GM23338 (cell line): Measurements from ENCODE around the gene PLEKHA7. TPM values are rescaled to one million over a fixed set of nuclear protein-coding genes. Genes with fewer than 3 reads are reported as not detected.

Experiments
- ATAC-seq: fragments of 200-7000 bp; cut with Tn5 transposase; 3 replicates; pipeline ENCODE4 v1.9.1; 2020
- DNase-seq: peaks from one replicate; pipeline ENCODE4 v3.0.0-alpha.2; 2015; ENCODE audit warnings: low spot score
- H2AFZ ChIP-seq: fragments of 200-600 bp; sonication (generic); 2 replicates; pipeline ENCODE4 v1.8.0; 2016; ENCODE audit warnings: antibody characterized with exemption, mild to moderate bottlenecking, moderate library complexity
- H3F3A ChIP-seq: fragments of 200-600 bp; sonication (generic); replicated peaks from 2 replicates; pipeline ENCODE4 v1.8.0; 2017; ENCODE audit warnings: antibody characterized with exemption, mixed run types, low read depth
- H3K27ac ChIP-seq: fragments of 200-600 bp; sonication (generic); 2 replicates; pipeline ENCODE4 v1.6.1; 2016; ENCODE audit warnings: low read depth
- H3K27me3 ChIP-seq: fragments of 200-600 bp; sonication (generic); 2 replicates; pipeline ENCODE4 v1.8.0; 2016; ENCODE audit warnings: mild to moderate bottlenecking, mixed run types, moderate library complexity; ENCODE audit not compliant: insufficient read depth
- H3K36me3 ChIP-seq: fragments of 200-600 bp; sonication (generic); 2 replicates; pipeline ENCODE4 v1.8.0; 2016; ENCODE audit warnings: mild to moderate bottlenecking; ENCODE audit not compliant: insufficient read depth
- H3K4me1 ChIP-seq: fragments of 200-600 bp; sonication (generic); 2 replicates; pipeline ENCODE4 v1.8.0; 2016; ENCODE audit warnings: mild to moderate bottlenecking, moderate library complexity; ENCODE audit not compliant: insufficient read depth
- H3K4me2 ChIP-seq: fragments of 200-600 bp; sonication (generic); 2 replicates; pipeline ENCODE4 v1.7.1; 2017; ENCODE audit warnings: mixed run types
- H3K4me3 ChIP-seq: fragments of 200-600 bp; sonication (generic); 2 replicates; pipeline ENCODE4 v1.6.1; 2016; ENCODE audit warnings: mixed run types
- H3K79me2 ChIP-seq: fragments of 200-600 bp; sonication (generic); replicated peaks from 2 replicates; pipeline ENCODE4 v1.8.0; 2017; ENCODE audit warnings: mild to moderate bottlenecking; ENCODE audit not compliant: insufficient read depth
- H3K9me2 ChIP-seq: fragments of 200-600 bp; sonication (generic); 2 replicates; pipeline ENCODE4 v1.8.0; 2017; ENCODE audit not compliant: insufficient read depth
- H4K20me1 ChIP-seq: fragments of 200-600 bp; sonication (generic); replicated peaks from 2 replicates; pipeline ENCODE4 v1.8.0; 2017; ENCODE audit warnings: mild to moderate bottlenecking; ENCODE audit not compliant: insufficient read depth
- H3K27ac Mint-ChIP-seq: 2 replicates; pipeline ENCODE4 v1.8.0; 2020; ENCODE audit warnings: inconsistent platforms, mild to moderate bottlenecking, moderate library complexity, mixed read lengths
- H3K27me3 Mint-ChIP-seq: 3 replicates; pipeline ENCODE4 v1.8.0; 2022; ENCODE audit warnings: low read depth, mild to moderate bottlenecking, moderate library complexity, mixed read lengths, inconsistent platforms; ENCODE audit not compliant: insufficient read depth, poor library complexity
- H3K36me3 Mint-ChIP-seq: 3 replicates; pipeline ENCODE4 v1.8.0; 2021; ENCODE audit warnings: low read depth, mild to moderate bottlenecking, inconsistent platforms, moderate library complexity, mixed read lengths
- H3K4me1 Mint-ChIP-seq: 3 replicates; pipeline ENCODE4 v1.8.0; 2020; ENCODE audit warnings: mild to moderate bottlenecking, inconsistent platforms, mixed read lengths
- H3K4me3 Mint-ChIP-seq: 3 replicates; pipeline ENCODE4 v1.8.0; 2021; ENCODE audit warnings: moderate library complexity, mild to moderate bottlenecking, inconsistent platforms, mixed read lengths
- H3K9me3 Mint-ChIP-seq: 3 replicates; pipeline ENCODE4 v1.8.0; 2020; ENCODE audit warnings: moderate library complexity, mild to moderate bottlenecking, inconsistent platforms, mixed read lengths
- CREB1 ChIP-seq: fragments of 250-450 bp; sonication (Bioruptor Pico); IDR thresholded peaks from 2 replicates; pipeline ENCODE4 v1.5.0; 2020; ENCODE audit warnings: low read depth, mild to moderate bottlenecking, moderate library complexity
- EZH2 ChIP-seq: fragments of 200-600 bp; sonication (generic); IDR thresholded peaks from one replicate; pipeline ENCODE4 v1.8.0; 2017; ENCODE audit warnings: antibody characterized with exemption, mild to moderate bottlenecking, low read depth; ENCODE audit not compliant: unreplicated experiment
- EZH2phosphoT487 ChIP-seq: fragments of 200-600 bp; sonication (generic); IDR thresholded peaks from one replicate; pipeline ENCODE4 v1.8.1; 2018; ENCODE audit warnings: antibody characterized with exemption; ENCODE audit not compliant: unreplicated experiment
- JUNB ChIP-seq: IDR thresholded peaks from one replicate; pipeline ENCODE4 v1.6.1; 2016; ENCODE audit warnings: antibody characterized with exemption; ENCODE audit not compliant: unreplicated experiment
- NANOG ChIP-seq: IDR thresholded peaks from 2 replicates; pipeline ENCODE4 v1.6.1; 2016; ENCODE audit warnings: antibody characterized with exemption, borderline replicate concordance
- STAT1 ChIP-seq: IDR thresholded peaks from one replicate; pipeline ENCODE4 v1.6.1; 2016; ENCODE audit warnings: antibody characterized with exemption; ENCODE audit not compliant: unreplicated experiment
- ZNF114 ChIP-seq: fragments of 250-450 bp; sonication (Bioruptor Pico); IDR thresholded peaks from 2 replicates; pipeline ENCODE4 v1.5.0; 2020; ENCODE audit warnings: mild to moderate bottlenecking, moderate library complexity
- ZNF331 ChIP-seq: fragments of 250-450 bp; sonication (Bioruptor Pico); IDR thresholded peaks from 2 replicates; pipeline ENCODE4 v1.5.0; 2020; ENCODE audit warnings: low read depth, mild to moderate bottlenecking, moderate library complexity
- polyA plus RNA-seq: library from polyadenylated mRNA; unstranded; fragments of >200 nt; fragmentation: Nextera tagmentation; extraction: Ambion mirVana; gene quantifications from 2 replicates; pipeline ENCODE4 v1.2.1, GENCODE V29; 2016
- total RNA-seq: library from RNA; depleted of rRNA; stranded (reverse); fragments of >200 nt; shearing (Covaris generic); gene quantifications from 2 replicates; pipeline ENCODE4 v1.2.3, GENCODE V29; 2014
- TF ChIP-seq, protein P1 (sequence below), 2 experiments: fragments of 200-600 bp in 1 of 2; sonication (generic) in 1 of 2; conservative IDR thresholded peaks; 2 replicates each; pipeline versions ENCODE4 v1.5.1 to v1.6.1; 2016 to 2017; ENCODE audit warnings: antibody characterized with exemption in 2 of 2, low read depth in 2 of 2, mild to moderate bottlenecking in 2 of 2, moderate library complexity in 1 of 2
- TF ChIP-seq, protein P2 (sequence below): IDR thresholded peaks from 2 replicates; pipeline ENCODE4 v1.6.1; 2016; ENCODE audit warnings: antibody characterized with exemption
- TF ChIP-seq, protein P3 (sequence below): fragments of 250-450 bp; sonication (Bioruptor Pico); IDR thresholded peaks from 2 replicates; pipeline ENCODE4 v1.5.0; 2020; ENCODE audit warnings: mild to moderate bottlenecking, moderate library complexity

PLEKHA7 gene
- total and polyA plus RNA-seq, 2 experiments from 2014 or later, result 9.7 to 15.8 TPM

- TF ChIP-seq ZNF331 (CRISPR knock-in tag) (no peak), ZNF114 (CRISPR knock-in tag) (no peak), NANOG (no peak), EZH2 (no peak), CREB1 (no peak), JUNB (no peak), STAT1 (no peak)
- TF ChIP-seq, protein P1, sequence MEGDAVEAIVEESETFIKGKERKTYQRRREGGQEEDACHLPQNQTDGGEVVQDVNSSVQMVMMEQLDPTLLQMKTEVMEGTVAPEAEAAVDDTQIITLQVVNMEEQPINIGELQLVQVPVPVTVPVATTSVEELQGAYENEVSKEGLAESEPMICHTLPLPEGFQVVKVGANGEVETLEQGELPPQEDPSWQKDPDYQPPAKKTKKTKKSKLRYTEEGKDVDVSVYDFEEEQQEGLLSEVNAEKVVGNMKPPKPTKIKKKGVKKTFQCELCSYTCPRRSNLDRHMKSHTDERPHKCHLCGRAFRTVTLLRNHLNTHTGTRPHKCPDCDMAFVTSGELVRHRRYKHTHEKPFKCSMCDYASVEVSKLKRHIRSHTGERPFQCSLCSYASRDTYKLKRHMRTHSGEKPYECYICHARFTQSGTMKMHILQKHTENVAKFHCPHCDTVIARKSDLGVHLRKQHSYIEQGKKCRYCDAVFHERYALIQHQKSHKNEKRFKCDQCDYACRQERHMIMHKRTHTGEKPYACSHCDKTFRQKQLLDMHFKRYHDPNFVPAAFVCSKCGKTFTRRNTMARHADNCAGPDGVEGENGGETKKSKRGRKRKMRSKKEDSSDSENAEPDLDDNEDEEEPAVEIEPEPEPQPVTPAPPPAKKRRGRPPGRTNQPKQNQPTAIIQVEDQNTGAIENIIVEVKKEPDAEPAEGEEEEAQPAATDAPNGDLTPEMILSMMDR (conservative IDR thresholded peaks at IDR 0.05; ENCODE audit: low read depth in 2 of 2), result no peak
- H2AFZ ChIP-seq, result no peak overlapping the region
- H4K20me1 ChIP-seq, result no peaks in the 10 kb centered on the region
- no peak overlapping the region for H3K4me3 ChIP-seq
- no peaks in the 10 kb centered on the region for H3F3A ChIP-seq
- H3K4me1 ChIP-seq, result 0 out of 2 replicates have a peak, but pooled peaks cover 6% of the 10 kb centered on the region
- no peaks in the 10 kb centered on the region for H3K27me3 ChIP-seq
- DNase-seq, result no peak
- H3K36me3 Mint-ChIP-seq, result no peaks in the 10 kb centered on the region
- H3K4me3 Mint-ChIP-seq, result no peak overlapping the region
- peaks cover 2% of the 10 kb centered on the region for H3K27me3 Mint-ChIP-seq
- H3K4me1 Mint-ChIP-seq, result peaks cover 5% of the 10 kb centered on the region; the same call in 2 of the 3 replicates
- H3K9me2 ChIP-seq, result no peaks in the 10 kb centered on the region
- no peak overlapping the region for H3K27ac ChIP-seq
- H3K9me3 Mint-ChIP-seq, result no peaks in the 10 kb centered on the region
- no peaks in the 10 kb centered on the region for H3K36me3 ChIP-seq
- no peak overlapping the region for H3K4me2 ChIP-seq
- no peak overlapping the region for H3K27ac Mint-ChIP-seq
- no peak for ATAC-seq
- H3K79me2 ChIP-seq, result no peaks in the 10 kb centered on the region
Observed at GRCh38 chr11:16827139-16827538, 187.1 kb downstream of the PLEKHA7 start.

DNA sequence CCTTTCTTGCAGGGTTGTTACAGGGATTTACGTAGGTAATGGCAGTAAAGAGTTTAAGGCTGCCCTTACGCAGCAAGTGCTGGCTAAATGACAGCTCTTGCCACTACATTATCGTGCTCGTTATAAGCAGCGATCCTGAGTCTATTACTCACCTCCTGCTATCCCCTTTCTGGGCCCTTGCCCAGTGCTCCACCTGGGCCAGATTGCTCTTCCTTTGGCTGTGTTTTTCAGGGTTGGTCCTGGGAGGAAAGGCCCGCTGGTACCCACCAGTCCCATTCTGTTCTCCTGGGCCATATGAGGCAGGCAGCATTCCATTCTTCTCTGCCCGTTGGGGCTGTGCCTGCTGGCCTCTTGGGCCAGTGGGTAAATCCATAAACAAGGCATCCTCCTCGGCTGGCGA, 188.2 kb downstream of the PLEKHA7 start:
- H3K4me1 Mint-ChIP-seq, result no peaks in the 10 kb centered on the region
- Histone ChIP-seq H3K9me2 (no peaks in the 10 kb centered on the region), H3K36me3 (no peaks in the 10 kb centered on the region), H3K27ac (no peak overlapping the region), H2AFZ (no peak overlapping the region), H4K20me1 (peaks cover 3% of the 10 kb centered on the region; the same call in 1 of the 2 replicates), H3K4me1 (no peaks in the 10 kb centered on the region), H3K79me2 (no peaks in the 10 kb centered on the region), H3K4me3 (no peak overlapping the region), H3K27me3 (no peaks in the 10 kb centered on the region), H3F3A (no peaks in the 10 kb centered on the region), H3K4me2 (no peak overlapping the region)
- H3K4me3 Mint-ChIP-seq, result no peak overlapping the region
- H3K36me3 Mint-ChIP-seq, result no peaks in the 10 kb centered on the region
- H3K27ac Mint-ChIP-seq, result no peak overlapping the region; the same call in 1 of the 2 replicates
- peaks cover 4% of the 10 kb centered on the region for H3K27me3 Mint-ChIP-seq
- H3K9me3 Mint-ChIP-seq, result no peaks in the 10 kb centered on the region
- no peak for DNase-seq
- ATAC-seq, result no peak
- TF ChIP-seq EZH2, result no peak
- TF ChIP-seq STAT1, result no peak
- TF ChIP-seq, protein P2, sequence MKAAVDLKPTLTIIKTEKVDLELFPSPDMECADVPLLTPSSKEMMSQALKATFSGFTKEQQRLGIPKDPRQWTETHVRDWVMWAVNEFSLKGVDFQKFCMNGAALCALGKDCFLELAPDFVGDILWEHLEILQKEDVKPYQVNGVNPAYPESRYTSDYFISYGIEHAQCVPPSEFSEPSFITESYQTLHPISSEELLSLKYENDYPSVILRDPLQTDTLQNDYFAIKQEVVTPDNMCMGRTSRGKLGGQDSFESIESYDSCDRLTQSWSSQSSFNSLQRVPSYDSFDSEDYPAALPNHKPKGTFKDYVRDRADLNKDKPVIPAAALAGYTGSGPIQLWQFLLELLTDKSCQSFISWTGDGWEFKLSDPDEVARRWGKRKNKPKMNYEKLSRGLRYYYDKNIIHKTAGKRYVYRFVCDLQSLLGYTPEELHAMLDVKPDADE, result no peak
- TF ChIP-seq, protein P3, sequence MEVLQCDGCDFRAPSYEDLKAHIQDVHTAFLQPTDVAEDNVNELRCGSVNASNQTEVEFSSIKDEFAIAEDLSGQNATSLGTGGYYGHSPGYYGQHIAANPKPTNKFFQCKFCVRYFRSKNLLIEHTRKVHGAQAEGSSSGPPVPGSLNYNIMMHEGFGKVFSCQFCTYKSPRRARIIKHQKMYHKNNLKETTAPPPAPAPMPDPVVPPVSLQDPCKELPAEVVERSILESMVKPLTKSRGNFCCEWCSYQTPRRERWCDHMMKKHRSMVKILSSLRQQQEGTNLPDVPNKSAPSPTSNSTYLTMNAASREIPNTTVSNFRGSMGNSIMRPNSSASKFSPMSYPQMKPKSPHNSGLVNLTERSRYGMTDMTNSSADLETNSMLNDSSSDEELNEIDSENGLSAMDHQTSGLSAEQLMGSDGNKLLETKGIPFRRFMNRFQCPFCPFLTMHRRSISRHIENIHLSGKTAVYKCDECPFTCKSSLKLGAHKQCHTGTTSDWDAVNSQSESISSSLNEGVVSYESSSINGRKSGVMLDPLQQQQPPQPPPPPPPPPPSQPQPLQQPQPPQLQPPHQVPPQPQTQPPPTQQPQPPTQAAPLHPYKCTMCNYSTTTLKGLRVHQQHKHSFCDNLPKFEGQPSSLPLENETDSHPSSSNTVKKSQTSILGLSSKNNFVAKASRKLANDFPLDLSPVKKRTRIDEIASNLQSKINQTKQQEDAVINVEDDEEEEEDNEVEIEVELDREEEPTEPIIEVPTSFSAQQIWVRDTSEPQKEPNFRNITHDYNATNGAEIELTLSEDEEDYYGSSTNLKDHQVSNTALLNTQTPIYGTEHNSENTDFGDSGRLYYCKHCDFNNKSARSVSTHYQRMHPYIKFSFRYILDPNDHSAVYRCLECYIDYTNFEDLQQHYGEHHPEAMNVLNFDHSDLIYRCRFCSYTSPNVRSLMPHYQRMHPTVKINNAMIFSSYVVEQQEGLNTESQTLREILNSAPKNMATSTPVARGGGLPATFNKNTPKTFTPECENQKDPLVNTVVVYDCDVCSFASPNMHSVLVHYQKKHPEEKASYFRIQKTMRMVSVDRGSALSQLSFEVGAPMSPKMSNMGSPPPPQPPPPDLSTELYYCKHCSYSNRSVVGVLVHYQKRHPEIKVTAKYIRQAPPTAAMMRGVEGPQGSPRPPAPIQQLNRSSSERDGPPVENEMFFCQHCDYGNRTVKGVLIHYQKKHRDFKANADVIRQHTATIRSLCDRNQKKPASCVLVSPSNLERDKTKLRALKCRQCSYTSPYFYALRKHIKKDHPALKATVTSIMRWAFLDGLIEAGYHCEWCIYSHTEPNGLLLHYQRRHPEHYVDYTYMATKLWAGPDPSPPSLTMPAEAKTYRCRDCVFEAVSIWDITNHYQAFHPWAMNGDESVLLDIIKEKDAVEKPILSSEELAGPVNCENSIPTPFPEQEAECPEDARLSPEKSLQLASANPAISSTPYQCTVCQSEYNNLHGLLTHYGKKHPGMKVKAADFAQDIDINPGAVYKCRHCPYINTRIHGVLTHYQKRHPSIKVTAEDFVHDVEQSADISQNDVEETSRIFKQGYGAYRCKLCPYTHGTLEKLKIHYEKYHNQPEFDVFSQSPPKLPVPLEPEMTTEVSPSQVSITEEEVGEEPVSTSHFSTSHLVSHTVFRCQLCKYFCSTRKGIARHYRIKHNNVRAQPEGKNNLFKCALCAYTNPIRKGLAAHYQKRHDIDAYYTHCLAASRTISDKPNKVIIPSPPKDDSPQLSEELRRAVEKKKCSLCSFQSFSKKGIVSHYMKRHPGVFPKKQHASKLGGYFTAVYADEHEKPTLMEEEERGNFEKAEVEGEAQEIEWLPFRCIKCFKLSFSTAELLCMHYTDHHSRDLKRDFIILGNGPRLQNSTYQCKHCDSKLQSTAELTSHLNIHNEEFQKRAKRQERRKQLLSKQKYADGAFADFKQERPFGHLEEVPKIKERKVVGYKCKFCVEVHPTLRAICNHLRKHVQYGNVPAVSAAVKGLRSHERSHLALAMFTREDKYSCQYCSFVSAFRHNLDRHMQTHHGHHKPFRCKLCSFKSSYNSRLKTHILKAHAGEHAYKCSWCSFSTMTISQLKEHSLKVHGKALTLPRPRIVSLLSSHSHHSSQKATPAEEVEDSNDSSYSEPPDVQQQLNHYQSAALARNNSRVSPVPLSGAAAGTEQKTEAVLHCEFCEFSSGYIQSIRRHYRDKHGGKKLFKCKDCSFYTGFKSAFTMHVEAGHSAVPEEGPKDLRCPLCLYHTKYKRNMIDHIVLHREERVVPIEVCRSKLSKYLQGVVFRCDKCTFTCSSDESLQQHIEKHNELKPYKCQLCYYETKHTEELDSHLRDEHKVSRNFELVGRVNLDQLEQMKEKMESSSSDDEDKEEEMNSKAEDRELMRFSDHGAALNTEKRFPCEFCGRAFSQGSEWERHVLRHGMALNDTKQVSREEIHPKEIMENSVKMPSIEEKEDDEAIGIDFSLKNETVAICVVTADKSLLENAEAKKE (CRISPR knock-in tag), result no peak
- no peak for TF ChIP-seq ZNF331 (CRISPR knock-in tag)
- TF ChIP-seq, protein P1 (conservative IDR thresholded peaks at IDR 0.05; ENCODE audit: low read depth in 2 of 2), result no peak
- TF ChIP-seq EZH2phosphoT487, result no peak
